BJ (cell line): ENCODE measurements around the gene STRA8. TPM values are rescaled to one million over a fixed set of nuclear protein-coding genes. Genes with fewer than 3 reads are reported as not detected.

Experiments
- CTCF ChIA-PET: fragments of 350-600 bp; formaldehyde crosslinking; extraction: SDS; loops from one replicate; lab custom pipeline; 2021; ENCODE audit warnings: antibody characterized with exemption, inconsistent platforms; lab: Yijun Ruan, JAX
- POLR2A ChIA-PET: fragments of 300-600 bp; sonication (Branson Sonifier 250); formaldehyde crosslinking; extraction: SDS; loops from one replicate; lab custom pipeline; 2021; ENCODE audit warnings: antibody characterized with exemption; lab: Charles Lee
- DNase-seq: peaks from one replicate; pipeline ENCODE4 v3.0.0-alpha.2; 2011; ENCODE audit warnings: low read depth
- H3K27me3 ChIP-seq: 2 replicates; pipeline ENCODE4 v1.6.0; 2011; ENCODE audit warnings: low read length; ENCODE audit not compliant: control insufficient read depth, insufficient read depth
- H3K36me3 ChIP-seq: 2 replicates; pipeline ENCODE4 v1.5.1; 2011; ENCODE audit warnings: low read length; ENCODE audit not compliant: control insufficient read depth, insufficient read depth
- H3K4me3 ChIP-seq: 2 replicates; pipeline ENCODE4 v1.5.1; 2011; ENCODE audit warnings: low read depth, mild to moderate bottlenecking, control low read depth, low read length
- polyA plus RNA-seq: library from polyadenylated mRNA; depleted of rRNA; stranded (reverse); fragments of >200 nt; gene quantifications from 2 replicates; pipeline ENCODE4 v1.2.3, GENCODE V29; 2011
- TF ChIP-seq, protein P1 (sequence below): IDR thresholded peaks from 2 replicates; pipeline ENCODE4 v1.5.1; 2011; ENCODE audit warnings: low read depth, mild to moderate bottlenecking, control low read depth, inconsistent platforms, low read length, moderate library complexity; ENCODE audit not compliant: insufficient read depth

STRA8 gene
- polyA plus RNA-seq, 1 experiment: not detected

DNA sequence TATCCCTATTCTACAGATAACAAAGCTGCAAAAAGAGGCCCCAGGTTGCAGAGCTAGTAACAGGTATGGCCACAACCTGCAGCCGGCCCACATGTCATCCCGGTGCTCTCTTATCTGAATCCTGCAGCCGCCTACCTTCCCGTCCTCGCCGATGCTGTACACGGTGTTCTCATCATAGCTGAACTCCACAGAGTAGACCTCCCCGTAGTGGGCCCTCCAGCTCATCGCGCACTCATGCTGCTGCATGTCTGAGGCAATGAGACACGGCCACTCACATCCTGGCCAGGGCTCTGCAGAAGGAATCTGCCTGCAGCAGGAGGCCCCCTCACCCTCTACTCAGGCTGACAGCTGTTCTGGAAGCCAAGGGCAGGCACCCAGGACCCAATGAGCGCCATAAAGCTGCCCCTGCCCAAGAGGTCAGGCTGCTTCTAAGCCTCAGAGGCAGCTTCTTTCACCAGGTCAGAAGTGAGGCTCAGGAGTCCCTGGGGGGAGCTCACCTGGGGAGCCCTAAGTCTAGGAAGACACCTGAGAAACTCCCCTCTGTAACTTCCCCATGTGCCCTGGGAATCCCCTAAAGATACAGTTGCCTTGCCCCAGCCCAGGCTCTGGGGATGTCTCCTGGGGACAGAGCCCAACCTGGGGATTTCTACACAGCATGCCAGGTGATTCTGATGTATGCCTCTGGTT is 45.2 kb upstream of the STRA8 start:
- ChIA-PET CTCF (interaction anchor here (0.6 to 0.9 kb wide), 2 partner anchors 16 to 26 kb away, joined by 3 read pairs; no protein-coding TSS in a partner anchor), POLR2A (no interaction called here)
- H3K27me3 ChIP-seq: no peaks in the 10 kb centered on the region
- TF ChIP-seq, protein P1, sequence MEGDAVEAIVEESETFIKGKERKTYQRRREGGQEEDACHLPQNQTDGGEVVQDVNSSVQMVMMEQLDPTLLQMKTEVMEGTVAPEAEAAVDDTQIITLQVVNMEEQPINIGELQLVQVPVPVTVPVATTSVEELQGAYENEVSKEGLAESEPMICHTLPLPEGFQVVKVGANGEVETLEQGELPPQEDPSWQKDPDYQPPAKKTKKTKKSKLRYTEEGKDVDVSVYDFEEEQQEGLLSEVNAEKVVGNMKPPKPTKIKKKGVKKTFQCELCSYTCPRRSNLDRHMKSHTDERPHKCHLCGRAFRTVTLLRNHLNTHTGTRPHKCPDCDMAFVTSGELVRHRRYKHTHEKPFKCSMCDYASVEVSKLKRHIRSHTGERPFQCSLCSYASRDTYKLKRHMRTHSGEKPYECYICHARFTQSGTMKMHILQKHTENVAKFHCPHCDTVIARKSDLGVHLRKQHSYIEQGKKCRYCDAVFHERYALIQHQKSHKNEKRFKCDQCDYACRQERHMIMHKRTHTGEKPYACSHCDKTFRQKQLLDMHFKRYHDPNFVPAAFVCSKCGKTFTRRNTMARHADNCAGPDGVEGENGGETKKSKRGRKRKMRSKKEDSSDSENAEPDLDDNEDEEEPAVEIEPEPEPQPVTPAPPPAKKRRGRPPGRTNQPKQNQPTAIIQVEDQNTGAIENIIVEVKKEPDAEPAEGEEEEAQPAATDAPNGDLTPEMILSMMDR: no peak
- peaks cover 27% of the 10 kb centered on the region for H3K36me3 ChIP-seq
- no peak overlapping the region for H3K4me3 ChIP-seq
- DNase-seq: no peak

DNA sequence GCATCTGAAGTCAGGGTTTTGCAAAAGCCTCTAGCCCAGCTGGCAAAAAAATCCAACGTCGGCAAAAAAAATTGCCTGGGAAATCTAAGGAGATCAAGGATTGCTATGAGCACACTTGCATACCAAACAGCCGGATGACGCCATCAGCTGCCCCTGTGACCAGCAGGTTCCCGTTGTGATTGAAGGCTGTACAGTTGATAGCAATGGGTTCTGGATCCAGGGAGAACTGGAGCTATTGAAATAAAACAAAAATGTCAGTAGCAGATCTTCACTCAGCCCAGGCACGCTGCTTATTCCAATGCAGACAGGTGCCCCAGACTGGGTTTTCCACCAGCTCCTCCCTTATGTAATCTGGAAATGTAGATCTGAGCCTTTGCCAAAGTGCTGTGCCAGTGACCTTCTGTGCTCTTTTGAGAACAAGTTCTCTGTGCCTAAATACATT is 44.4 kb upstream of the STRA8 start:
- TF ChIP-seq, protein P1: no peak
- ChIA-PET POLR2A (no interaction called here), CTCF (interaction anchor here (0.9 kb wide), 1 partner anchor 15 kb away, joined by 3 read pairs; no protein-coding TSS in a partner anchor)
- DNase-seq: no peak
- H3K4me3 ChIP-seq: no peak overlapping the region
- H3K36me3 ChIP-seq: peaks cover 24% of the 10 kb centered on the region
- no peaks in the 10 kb centered on the region for H3K27me3 ChIP-seq

DNA sequence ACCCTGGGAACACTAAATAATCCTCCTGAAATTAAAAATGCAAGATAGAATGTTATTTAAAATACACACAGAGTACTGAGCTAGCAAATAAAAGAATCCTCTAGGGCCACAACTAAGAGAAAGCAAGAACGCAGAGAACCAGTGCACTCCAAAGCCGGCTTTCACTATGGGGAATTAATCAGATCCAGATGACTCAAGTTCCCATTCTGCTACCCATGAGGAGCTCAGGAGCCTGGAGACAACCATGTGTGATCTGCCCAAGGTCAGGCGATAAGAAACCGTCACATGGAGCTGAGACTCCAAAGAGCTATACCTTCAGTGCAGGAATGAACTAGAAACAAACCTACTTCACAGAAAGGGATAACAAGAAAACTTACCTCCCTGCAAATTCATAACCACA is 43.7 kb upstream of the STRA8 start:
- TF ChIP-seq, protein P1: no peak
- CTCF ChIA-PET: interaction anchor here (0.6 to 1.1 kb wide), 3 partner anchors 12 to 378 kb away, joined by 3 read pairs; no protein-coding TSS in a partner anchor
- H3K36me3 ChIP-seq: peaks cover 22% of the 10 kb centered on the region
- POLR2A ChIA-PET: no interaction called here
- no peak overlapping the region for H3K4me3 ChIP-seq
- no peak for DNase-seq
- no peaks in the 10 kb centered on the region for H3K27me3 ChIP-seq

DNA sequence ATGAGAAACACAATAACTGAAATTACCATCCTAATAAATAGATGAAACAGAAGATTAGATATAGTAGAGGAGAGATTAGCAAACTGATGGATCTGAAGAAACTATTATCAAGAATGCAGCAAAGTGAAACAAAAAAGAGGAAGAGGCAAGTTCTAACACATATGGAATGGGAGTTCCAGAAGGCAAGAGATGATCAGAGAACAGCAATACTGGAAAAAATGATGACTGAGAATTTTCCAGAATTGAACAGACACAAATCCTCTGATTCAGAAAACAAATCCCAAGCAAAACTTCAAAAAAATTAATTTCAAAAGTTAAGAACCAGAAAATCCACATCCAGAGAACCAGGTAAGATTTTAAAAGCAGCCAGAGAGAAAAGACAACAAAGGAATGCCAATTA is 42.9 kb upstream of the STRA8 start:
- DNase-seq: no peak
- POLR2A ChIA-PET: no interaction called here
- H3K4me3 ChIP-seq: no peak overlapping the region
- TF ChIP-seq, protein P1: no peak
- no peaks in the 10 kb centered on the region for H3K27me3 ChIP-seq
- H3K36me3 ChIP-seq: peaks cover 19% of the 10 kb centered on the region
- CTCF ChIA-PET: interaction anchor here (1.1 kb wide), 1 partner anchor 14 kb away, joined by 3 read pairs; no protein-coding TSS in a partner anchor

DNA sequence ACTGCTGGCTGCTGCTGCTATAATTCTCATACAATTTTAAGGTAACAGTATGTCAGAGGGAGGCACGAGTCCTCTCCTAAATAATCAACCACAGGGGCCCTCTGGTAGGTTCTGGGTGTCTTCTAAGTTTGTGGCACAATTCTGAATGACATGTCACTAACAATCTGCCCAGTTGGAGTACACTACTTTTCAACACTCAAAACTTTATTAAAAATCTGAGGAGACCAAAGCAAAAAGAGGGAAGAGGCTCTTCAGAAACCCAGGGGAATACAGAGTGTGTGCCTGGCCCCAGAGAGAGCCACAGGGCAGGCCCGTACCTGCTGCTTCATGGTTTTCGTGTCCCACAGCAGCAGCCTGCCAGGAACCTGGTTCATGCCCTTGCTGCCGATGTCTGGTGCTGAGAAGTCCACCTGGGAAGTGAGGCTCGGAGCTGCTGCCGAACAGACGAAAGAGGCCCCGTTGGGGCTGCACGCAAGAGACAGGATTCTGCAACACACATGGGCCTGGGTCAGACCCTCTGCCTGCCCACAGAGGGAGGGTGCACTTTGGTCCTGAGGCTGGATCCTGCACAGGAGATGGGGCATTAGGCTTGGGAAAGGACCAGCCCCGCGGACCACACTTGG is 40.6 kb upstream of the STRA8 start:
- no peaks in the 10 kb centered on the region for H3K27me3 ChIP-seq
- H3K36me3 ChIP-seq: peaks cover 17% of the 10 kb centered on the region
- TF ChIP-seq, protein P1: no peak
- no peak overlapping the region for H3K4me3 ChIP-seq
- DNase-seq: no peak
- CTCF ChIA-PET: interaction anchor here (1.5 kb wide), 1 partner anchor 503 kb away, joined by 3 read pairs; no protein-coding TSS in a partner anchor
- POLR2A ChIA-PET: interaction anchor here (0.7 to 1.2 kb wide), 2 partner anchors 24 to 503 kb away, joined by 3 to 5 read pairs; no protein-coding TSS in a partner anchor
